HCT116 (cell line): ENCODE data around the gene PGAP6. TPM values are rescaled to one million over a fixed set of nuclear protein-coding genes. Genes with fewer than 3 reads are reported as not detected.

ENCODE experiments used
- ATAC-seq: fragments of 200-7000 bp; cut with Tn5 transposase; 2 replicates; pipeline ENCODE4 v1.9.1; 2020; ENCODE audit warnings: mild to moderate bottlenecking, moderate library complexity
- BruUV-seq: library from RNA; stranded (reverse); fragments of 400-500 nt; replicated peaks from 2 replicates; lab custom pipeline; 2021; lab: Mats Ljungman, UMichigan
- CTCF ChIA-PET: fragments of 300-600 bp; sonication (Branson Sonifier 250); formaldehyde crosslinking; loops from one replicate; lab custom pipeline; 2021; ENCODE audit warnings: antibody characterized with exemption; lab: Charles Lee
- POLR2A ChIA-PET: fragments of 300-600, 350-600 bp; sonication (Branson Sonifier 250); formaldehyde crosslinking; loops from one replicate; lab custom pipeline; 2021; ENCODE audit warnings: antibody characterized with exemption; lab: Charles Lee
- RAD21 ChIA-PET, 2 experiments: fragments of 300-600 bp; sonication (Branson Sonifier 250); formaldehyde crosslinking; loops; one replicate each; lab custom pipeline; 2023; ENCODE audit warnings: low total read pairs in 2 of 2; ENCODE audit not compliant: uncharacterized antibody in 2 of 2, unreplicated experiment in 2 of 2, low non-redundant PET in 1 of 2; lab: Charles Lee
- DNase-seq: peaks from one replicate; pipeline ENCODE4 v3.0.0-alpha.2; 2010; ENCODE audit warnings: low read depth, low spot score
- H2AFZ ChIP-seq: fragments of 200-600 bp; shearing (Covaris generic), sonication (generic); 2 replicates; pipeline ENCODE4 v1.6.1; 2017; ENCODE audit warnings: low read depth, mixed run types, mixed read lengths, antibody characterized with exemption, low read length; ENCODE audit not compliant: poor library complexity, severe bottlenecking
- H3K27ac ChIP-seq: 2 replicates; pipeline ENCODE4 v1.5.1; 2012; ENCODE audit warnings: low read depth, low read length
- H3K27me3 ChIP-seq: fragments of 200-600 bp; sonication (generic); 2 replicates; pipeline ENCODE4 v1.6.1; 2016; ENCODE audit warnings: mixed run types, low read length, mixed read lengths; ENCODE audit not compliant: insufficient read depth
- H3K36me3 ChIP-seq, 2 experiments: fragments of 200-500 bp in 1 of 2; fragments of 200-600 bp in 1 of 2; sonication (Bioruptor generic) in 1 of 2; sonication (generic) in 1 of 2; 2 replicates each; pipeline versions ENCODE4 v1.5.1 to v1.6.1; 2014 to 2016; ENCODE audit warnings: low read length in 2 of 2, inconsistent platforms in 1 of 2, mixed read lengths in 1 of 2, mixed run types in 1 of 2; ENCODE audit not compliant: insufficient read depth in 2 of 2, control insufficient read depth in 1 of 2
- H3K4me1 ChIP-seq, 2 experiments: fragments of 200-600 bp in 1 of 2; sonication (generic) in 1 of 2; 2 replicates each; pipeline versions ENCODE4 v1.5.1 to v1.6.1; 2012 to 2017; ENCODE audit warnings: low read length in 2 of 2, inconsistent platforms in 1 of 2, mild to moderate bottlenecking in 1 of 2, mixed read lengths in 1 of 2, mixed run types in 1 of 2, moderate library complexity in 1 of 2; ENCODE audit not compliant: insufficient read depth in 2 of 2, control insufficient read depth in 1 of 2
- H3K4me2 ChIP-seq: fragments of 200-600 bp; sonication (generic); 2 replicates; pipeline ENCODE4 v1.6.1; 2017; ENCODE audit warnings: mixed run types, low read length, mixed read lengths
- H3K4me3 ChIP-seq, 2 experiments: fragments of 200-600 bp in 1 of 2; sonication (generic) in 1 of 2; replicated peaks in 1 of 2; 2 replicates each; pipeline ENCODE4 v1.5.1; 2011 to 2016; ENCODE audit warnings: low read length in 2 of 2, control low read depth in 1 of 2, low read depth in 1 of 2, mild to moderate bottlenecking in 1 of 2, mixed read lengths in 1 of 2, mixed run types in 1 of 2
- H3K79me2 ChIP-seq: fragments of 200-600 bp; sonication (generic); 2 replicates; pipeline ENCODE4 v1.6.1; 2017; ENCODE audit warnings: mild to moderate bottlenecking, mixed run types, low read length, moderate library complexity, mixed read lengths; ENCODE audit not compliant: insufficient read depth
- H3K9ac ChIP-seq: fragments of 200-600 bp; sonication (generic); 2 replicates; pipeline ENCODE4 v1.6.1; 2016; ENCODE audit warnings: low read length, mixed read lengths
- H3K9me2 ChIP-seq: fragments of 200-600 bp; sonication (generic), shearing (Covaris generic); 2 replicates; pipeline ENCODE4 v1.6.1; 2017; ENCODE audit warnings: mixed run types, mild to moderate bottlenecking, moderate library complexity; ENCODE audit not compliant: insufficient read depth
- H3K9me3 ChIP-seq, 2 experiments: fragments of 200-500 bp in 1 of 2; fragments of 200-600 bp in 1 of 2; sonication (Bioruptor generic) in 1 of 2; sonication (generic) in 1 of 2; 2 replicates each; pipeline ENCODE4 v1.6.1; 2014 to 2017; ENCODE audit warnings: low read length in 2 of 2, mixed read lengths in 2 of 2, inconsistent platforms in 1 of 2, low read depth in 1 of 2, mild to moderate bottlenecking in 1 of 2, mixed run types in 1 of 2, moderate library complexity in 1 of 2; ENCODE audit not compliant: control insufficient read depth in 1 of 2, insufficient read depth in 1 of 2
- H4K20me1 ChIP-seq: fragments of 200-600 bp; sonication (generic), shearing (Covaris generic); 2 replicates; pipeline ENCODE4 v1.6.1; 2017; ENCODE audit warnings: mixed run types, mild to moderate bottlenecking, moderate library complexity; ENCODE audit not compliant: insufficient read depth
- CEBPB ChIP-seq: IDR thresholded peaks from 2 replicates; pipeline ENCODE4 v1.6.1; 2012; ENCODE audit warnings: low read depth
- EGR1 ChIP-seq: IDR thresholded peaks from 2 replicates; pipeline ENCODE4 v1.6.1; 2012; ENCODE audit warnings: low read depth
- ELF1 ChIP-seq: IDR thresholded peaks from 2 replicates; pipeline ENCODE4 v1.6.1; 2012; ENCODE audit warnings: low read depth, borderline replicate concordance
- EZH2 ChIP-seq: fragments of 200-600 bp; sonication (generic); IDR thresholded peaks from 2 replicates; pipeline ENCODE4 v1.6.1; 2017; ENCODE audit warnings: antibody characterized with exemption, mixed run types
- EZH2phosphoT487 ChIP-seq: fragments of 200-600 bp; IDR thresholded peaks from 2 replicates; pipeline ENCODE4 v1.6.1; 2018; ENCODE audit warnings: antibody characterized with exemption, borderline replicate concordance
- JUND ChIP-seq: IDR thresholded peaks from 2 replicates; pipeline ENCODE4 v1.6.1; 2012
- POLR2AphosphoS5 ChIP-seq: IDR thresholded peaks from 2 replicates; pipeline ENCODE4 v1.6.1; 2011; ENCODE audit warnings: mild to moderate bottlenecking, low read depth, low read length, moderate library complexity
- SP1 ChIP-seq: IDR thresholded peaks from 2 replicates; pipeline ENCODE4 v1.6.1; 2012; ENCODE audit warnings: low read depth
- YY1 ChIP-seq: IDR thresholded peaks from 2 replicates; pipeline ENCODE4 v1.6.1; 2011; ENCODE audit warnings: low read length, low read depth, moderate library complexity, mild to moderate bottlenecking; ENCODE audit not compliant: insufficient replicate concordance; ENCODE audit errors: extremely low read depth
- ZNF274 ChIP-seq: fragments of 200-500 bp; sonication (Bioruptor generic); IDR thresholded peaks from 2 replicates; pipeline ENCODE4 v1.6.1; 2014; ENCODE audit warnings: mild to moderate bottlenecking, low read depth, low read length, inconsistent platforms
- intact Hi-C: fragments of 100-400 bp; cut with micrococcal nuclease; formaldehyde crosslinking; loops from 2 replicates; pipeline ENCODE4 v1.10.0; 2022
- total RNA-seq: library from RNA; stranded (reverse); gene quantifications from one replicate; pipeline ENCODE4 v1.2.1, GENCODE V29; 2021; ENCODE audit not compliant: unreplicated experiment

Gene PGAP6
- total RNA-seq, 1 experiment from 2014 or later, result 35.4 TPM

DNA sequence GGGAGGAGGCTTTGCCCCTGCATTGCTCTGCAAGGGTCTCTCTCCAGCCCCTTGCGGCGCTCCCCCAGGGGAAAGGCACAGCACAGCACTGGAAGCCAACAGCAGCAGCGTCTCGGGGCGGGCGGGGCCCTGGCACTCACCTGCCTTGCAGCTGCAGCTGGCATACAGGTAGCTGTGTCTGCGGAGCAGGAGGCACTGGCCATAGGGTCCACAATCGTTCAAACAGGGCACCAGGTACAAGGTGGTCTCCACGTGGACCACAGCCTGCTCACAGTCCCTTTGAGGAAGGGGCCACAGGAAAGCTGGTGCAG lies 7.2 kb downstream of the PGAP6 start (continued):
- TF ChIP-seq ELF1 (no peak), POLR2AphosphoS5 (no peak), SP1 (no peak), ZNF274 (no peak), YY1 (no peak), EGR1 (no peak), CEBPB (no peak)
- TF ChIP-seq, all 23 proteins: peak for 0

DNA sequence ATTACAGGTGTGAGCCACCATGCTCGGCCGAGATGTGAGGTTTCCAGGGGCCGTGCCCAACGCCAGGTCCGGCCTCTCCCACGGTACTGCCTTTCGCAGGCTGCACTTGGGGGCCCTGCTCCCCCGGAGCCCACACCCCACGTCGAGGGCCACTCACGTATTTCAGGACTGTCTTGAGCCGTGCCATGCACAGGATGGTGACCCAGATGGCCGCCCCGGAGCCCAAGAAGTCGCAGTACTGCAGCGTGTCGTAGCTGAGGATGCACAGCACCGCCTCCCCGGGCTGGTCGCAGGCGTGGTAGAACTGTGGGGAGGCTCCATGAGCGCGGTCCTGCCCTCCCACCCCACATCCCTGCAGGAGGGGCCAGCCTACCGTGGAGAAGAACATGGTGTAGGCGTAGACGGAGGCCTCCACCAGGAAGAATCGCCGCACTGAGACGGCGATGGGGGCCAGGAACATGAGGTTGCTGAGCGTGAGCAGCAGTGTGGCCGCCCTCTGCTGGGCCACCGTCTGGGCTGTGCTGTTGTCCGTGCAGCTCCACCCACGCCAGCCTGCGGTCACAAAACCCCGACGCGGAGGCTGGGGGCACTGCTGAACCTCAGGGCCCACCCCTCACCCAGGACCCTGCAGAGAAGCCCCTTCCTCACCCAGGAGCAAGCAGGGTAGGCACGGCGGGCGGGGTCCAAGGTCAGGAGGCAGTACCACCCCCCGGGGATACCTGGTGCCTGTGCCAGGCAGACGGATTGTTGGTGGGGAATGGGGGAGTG lies 7.7 kb downstream of the PGAP6 start:
- TF ChIP-seq EZH2phosphoT487 (no peak), POLR2AphosphoS5 (no peak), JUND (no peak), EZH2 (no peak)
- H3K27me3 ChIP-seq, result no peaks in the 10 kb centered on the region
- no peaks in the 10 kb centered on the region for H3K9me3 ChIP-seq
- no peak overlapping the region for H3K4me3 ChIP-seq
- H3K9ac ChIP-seq, result no peak overlapping the region
- no peak overlapping the region for H3K27ac ChIP-seq
- ChIA-PET RAD21 (no interaction called here), CTCF (no interaction called here), POLR2A (no interaction called here)
- no peaks in the 10 kb centered on the region for H3K9me2 ChIP-seq
- no TSS peak for BruUV-seq
- ATAC-seq (no peak), DNase-seq (no peak)
- no peaks in the 10 kb centered on the region for H4K20me1 ChIP-seq
- no peak overlapping the region for H2AFZ ChIP-seq
- H3K79me2 ChIP-seq, result no peaks in the 10 kb centered on the region
- intact Hi-C loops, result no loop called here
- H3K36me3 ChIP-seq, result 0 out of 4 replicates have a peak, but pooled peaks cover 0 to 1% of the 10 kb centered on the region in 2 experiments
- peaks cover 3 to 13% of the 10 kb centered on the region in 2 experiments; a peak in 3 of 4 replicates for H3K4me1 ChIP-seq
- H3K4me2 ChIP-seq, result no peak overlapping the region
